HT-29 (cell line): ENCODE measurements around the gene NMU. TPM values are rescaled to one million over a fixed set of nuclear protein-coding genes. Genes with fewer than 3 reads are reported as not detected.
"Not testable (repeated sequence)": the region's sequence is repeated elsewhere in the genome, so short reads cannot be mapped to it uniquely, and the experiment has no call there.

Experiments used
- DNase-seq: peaks from one replicate; pipeline ENCODE4 v3.0.0-alpha.2; 2015; ENCODE audit warnings: low spot score
- total RNA-seq: library from RNA; depleted of rRNA; stranded (reverse); fragments of >200 nt; shearing (Covaris generic); gene quantifications from 2 replicates; pipeline ENCODE4 v1.2.3, GENCODE V29; 2014; rRNA removed

Gene NMU
- total RNA-seq, 1 experiment from 2014 or later: 2.4 TPM

- no peak for DNase-seq
Observed at GRCh38 chr4:55561889-55562288, 74.2 kb downstream of the NMU start.

DNA sequence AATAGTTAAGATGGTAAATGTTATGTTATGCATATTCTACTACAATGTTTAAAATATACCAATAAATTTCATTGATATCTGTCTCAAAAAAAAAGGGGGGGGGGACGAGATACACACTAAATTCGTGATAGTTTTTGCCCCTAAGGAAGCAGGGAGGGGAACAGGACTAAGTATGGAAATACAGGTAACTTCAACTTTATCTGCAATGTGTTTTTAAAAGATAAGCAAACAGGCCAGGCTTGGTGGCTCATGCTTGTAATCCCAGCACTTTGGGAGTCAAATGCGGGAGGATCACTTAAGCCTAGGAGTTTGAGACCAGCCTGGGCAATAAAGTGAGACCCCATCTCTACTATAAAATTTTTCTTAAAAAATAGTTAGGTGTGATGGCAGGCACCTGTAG, 76.0 kb downstream of the NMU start:
- DNase-seq: no peak

DNA sequence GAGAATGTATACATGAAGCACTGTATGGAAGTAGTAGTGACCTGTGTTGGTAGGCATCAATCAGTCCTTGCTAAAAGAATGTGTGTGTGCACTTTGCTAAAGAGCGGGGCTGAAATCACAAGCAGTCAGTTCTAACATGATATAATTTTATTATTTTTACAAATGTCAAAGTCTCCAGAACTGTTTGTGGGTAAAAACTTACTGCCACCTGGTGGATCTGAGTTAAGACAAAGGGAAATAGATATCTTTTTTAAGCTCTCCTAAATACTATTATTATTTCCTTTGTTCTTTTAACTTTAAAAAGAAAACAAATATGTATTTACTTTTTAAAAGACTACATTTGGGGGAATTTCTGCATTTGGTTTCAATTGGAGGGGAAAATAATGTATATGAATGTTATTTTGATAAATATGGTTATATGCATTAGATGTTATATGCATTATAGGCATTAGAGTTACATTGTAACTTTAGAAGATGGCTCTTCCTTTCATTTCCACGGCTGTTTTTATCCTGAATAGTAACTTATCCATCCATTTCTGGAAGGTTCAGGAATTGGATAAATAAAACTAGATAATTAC, 81.6 kb downstream of the NMU start:
- peak; percentile 56 for DNase-seq

DNA sequence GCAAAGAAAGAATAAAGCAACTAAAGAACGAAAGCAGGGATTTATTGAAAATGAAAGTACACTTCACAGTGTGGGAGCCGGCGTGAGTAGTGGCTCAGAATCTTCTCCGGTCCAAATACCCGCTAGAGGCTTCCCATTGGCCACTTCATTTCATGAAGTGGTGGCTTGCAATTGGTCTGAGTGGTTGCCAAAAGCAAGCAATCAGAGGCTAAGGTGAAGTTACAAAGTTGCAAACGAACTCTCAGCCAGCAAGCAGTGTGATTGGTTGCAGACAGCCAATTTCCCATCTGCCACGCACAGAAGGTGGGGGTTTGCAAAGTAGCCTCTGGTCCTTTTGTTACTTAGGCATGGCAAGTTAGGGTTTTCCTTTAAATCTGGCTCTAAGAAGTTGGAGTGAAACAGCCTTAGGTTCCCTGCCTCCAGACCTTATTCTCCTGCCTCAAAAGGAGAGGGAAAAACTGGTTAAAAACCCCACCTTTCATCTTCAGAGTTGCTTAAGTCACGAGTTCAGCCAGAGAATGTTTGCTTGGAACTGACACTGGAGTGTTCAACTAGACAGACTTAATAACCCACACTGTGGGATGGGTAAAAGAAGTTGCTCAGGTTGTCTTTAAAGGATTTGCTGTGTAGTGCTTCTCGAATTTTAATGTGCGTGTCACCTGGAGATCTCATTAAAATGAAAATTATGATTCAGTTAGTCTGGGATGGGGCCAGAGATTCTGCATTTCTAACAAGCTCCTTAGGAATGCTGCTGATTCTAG, 82.5 kb downstream of the NMU start:
- no peak for DNase-seq

GRCh38 chr4:55551964-55552363, 84.1 kb downstream of the NMU start:
- not testable (repeated sequence) for DNase-seq

DNA sequence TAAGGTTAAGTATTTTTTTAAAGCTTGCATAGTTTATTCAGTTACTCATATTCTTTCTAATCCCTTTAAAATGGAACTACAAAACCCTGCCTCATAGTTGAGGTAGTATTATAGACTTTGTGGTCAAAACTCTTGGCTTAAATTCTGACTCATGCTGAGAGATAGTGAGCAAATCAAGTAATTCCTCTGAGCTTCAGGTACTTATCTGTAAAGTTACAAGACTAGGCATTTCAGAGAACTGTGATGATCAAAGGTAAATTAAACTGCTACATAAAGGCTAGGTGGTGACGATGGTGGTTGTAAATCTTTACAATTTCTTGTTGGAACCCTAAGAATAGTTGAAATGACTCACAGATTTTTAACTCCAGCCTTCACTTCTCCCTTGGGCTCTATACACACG, 86.2 kb downstream of the NMU start:
- peak; percentile 58 for DNase-seq

DNA sequence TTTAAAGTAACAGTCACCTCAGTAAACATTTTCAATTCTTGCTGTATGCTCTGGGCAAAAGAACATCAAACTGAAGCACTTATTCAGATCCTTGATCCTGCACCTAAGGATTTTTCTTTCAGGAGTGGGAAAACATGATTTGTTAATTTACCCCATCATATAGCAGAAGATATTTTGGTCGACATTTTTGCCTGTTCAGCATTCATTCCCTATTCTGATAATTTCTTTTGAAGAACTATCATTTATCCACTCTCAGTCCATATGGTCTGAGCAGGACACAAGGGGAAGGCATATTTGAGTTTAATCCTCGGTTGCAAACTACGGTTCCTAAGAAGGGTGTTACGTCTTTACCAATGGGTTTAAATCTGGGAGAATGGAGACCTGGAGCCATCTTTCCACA, 88.2 kb downstream of the NMU start:
- no peak for DNase-seq

DNA sequence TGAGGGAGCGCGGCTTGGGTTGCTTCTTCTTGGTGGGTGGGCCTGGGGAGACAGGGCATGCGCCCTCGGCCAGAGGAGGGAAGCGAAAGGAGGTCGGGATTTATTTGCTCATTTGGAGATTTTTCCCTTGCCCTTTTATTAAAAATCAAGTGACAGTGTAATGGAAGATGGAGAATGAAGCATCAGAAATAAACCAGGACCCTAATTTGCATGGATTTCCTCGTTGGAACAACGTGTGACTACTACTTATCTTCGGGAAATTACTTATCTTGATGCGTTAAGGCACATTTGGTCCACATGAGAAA, 88.7 kb downstream of the NMU start:
- DNase-seq: no peak

- DNase-seq: peak; percentile 81
Observed at GRCh38 chr4:55546756-55547465, 89.2 kb downstream of the NMU start, which contains the start of gene CLOCK. Gene CLOCK, minus strand, starts transcription at chr4:55546909. Its CDS starts 64,124 bp downstream, at chr4:55482785.

- no peak for DNase-seq
Observed at GRCh38 chr4:55546506-55546755, 89.7 kb downstream of the NMU start.

DNA sequence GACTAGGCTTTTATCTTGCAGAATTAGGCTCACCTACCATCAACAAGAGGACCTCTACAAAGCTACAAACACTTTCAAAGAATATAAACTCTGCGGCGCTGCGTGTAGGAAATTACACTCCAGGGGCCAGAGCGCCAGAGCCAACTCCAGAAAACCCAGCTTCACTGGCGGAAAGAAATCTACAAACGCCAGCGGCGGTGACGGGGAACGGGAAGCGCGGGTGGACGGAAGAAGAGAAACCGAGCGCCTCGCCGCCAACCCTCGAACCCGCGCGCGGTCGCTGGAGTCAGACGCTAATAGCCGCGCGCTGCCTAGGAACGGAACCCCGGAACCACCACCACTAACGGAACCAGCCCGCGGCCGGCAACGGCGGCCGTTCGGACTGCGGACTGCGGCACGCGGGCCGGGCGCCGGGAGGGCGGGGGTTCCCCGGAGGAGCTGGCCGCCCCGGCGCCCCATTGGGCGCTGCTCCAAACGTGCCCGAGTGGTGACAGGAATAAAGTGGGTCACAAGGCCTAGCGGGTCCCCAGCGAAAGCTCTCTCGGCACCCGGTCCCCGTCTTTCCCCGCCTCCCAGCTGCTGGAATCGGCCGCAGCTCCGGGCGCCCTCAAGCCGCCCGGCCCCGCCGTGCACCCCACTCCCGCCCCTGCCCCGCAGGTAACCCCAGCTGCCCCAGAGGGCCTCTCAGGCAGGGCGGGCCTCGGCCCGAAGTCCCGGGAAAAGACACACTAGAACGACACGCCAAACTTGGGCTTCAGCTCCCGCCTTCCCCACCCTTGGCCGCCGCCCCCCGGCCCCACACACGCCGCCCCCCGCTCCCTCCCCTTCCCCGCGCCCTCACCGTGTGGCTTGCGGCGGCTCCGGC, 90.2 kb downstream of the NMU start:
- peak; percentile 80 for DNase-seq

Other genes with a start within 250 kb of the NMU start
- gene TMEM165, start 240.3 kb downstream of the NMU start, total RNA-seq: 125 and 162 TPM in 2 replicates
- gene CLOCK, start 89.4 kb downstream of the NMU start, total RNA-seq: 7.3 and 9.5 TPM in 2 replicates
- not detected in 2 replicates for gene PDCL2, start 44.1 kb downstream of the NMU start, total RNA-seq
- gene EXOC1L, start 183.5 kb upstream of the NMU start, total RNA-seq: not detected in 2 replicates
- 11.1 and 11.2 TPM in 2 replicates for gene EXOC1, start 217.3 kb upstream of the NMU start, total RNA-seq